ENCODE measurements around the gene CACNG7. TPM values are rescaled to one million over a fixed set of nuclear protein-coding genes. Genes with fewer than 3 reads are reported as not detected.

The CACNG7 gene
- polyA plus RNA-seq, 1 experiment: 8.6 TPM

- H3K4me3 ChIP-seq (ENCODE audit: low read depth, low read length): no peak overlapping the region
- H3K27ac ChIP-seq (ENCODE audit: low read depth, low read length): no peak overlapping the region
- H3K27me3 ChIP-seq (ENCODE audit: control insufficient read depth, insufficient read depth, low read length): peaks cover 16% of the 10 kb centered on the region
- no peak for DNase-seq (ENCODE audit: low read depth, low spot score)
- H3K9me3 ChIP-seq (ENCODE audit: control insufficient read depth, insufficient read depth, low read length): no peaks in the 10 kb centered on the region; the same call in 1 of the 2 replicates
- POLR2A ChIA-PET: no interaction called here
- TF ChIP-seq, protein P1, sequence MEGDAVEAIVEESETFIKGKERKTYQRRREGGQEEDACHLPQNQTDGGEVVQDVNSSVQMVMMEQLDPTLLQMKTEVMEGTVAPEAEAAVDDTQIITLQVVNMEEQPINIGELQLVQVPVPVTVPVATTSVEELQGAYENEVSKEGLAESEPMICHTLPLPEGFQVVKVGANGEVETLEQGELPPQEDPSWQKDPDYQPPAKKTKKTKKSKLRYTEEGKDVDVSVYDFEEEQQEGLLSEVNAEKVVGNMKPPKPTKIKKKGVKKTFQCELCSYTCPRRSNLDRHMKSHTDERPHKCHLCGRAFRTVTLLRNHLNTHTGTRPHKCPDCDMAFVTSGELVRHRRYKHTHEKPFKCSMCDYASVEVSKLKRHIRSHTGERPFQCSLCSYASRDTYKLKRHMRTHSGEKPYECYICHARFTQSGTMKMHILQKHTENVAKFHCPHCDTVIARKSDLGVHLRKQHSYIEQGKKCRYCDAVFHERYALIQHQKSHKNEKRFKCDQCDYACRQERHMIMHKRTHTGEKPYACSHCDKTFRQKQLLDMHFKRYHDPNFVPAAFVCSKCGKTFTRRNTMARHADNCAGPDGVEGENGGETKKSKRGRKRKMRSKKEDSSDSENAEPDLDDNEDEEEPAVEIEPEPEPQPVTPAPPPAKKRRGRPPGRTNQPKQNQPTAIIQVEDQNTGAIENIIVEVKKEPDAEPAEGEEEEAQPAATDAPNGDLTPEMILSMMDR (IDR thresholded peaks at IDR 0.05; ENCODE audit: low read depth, low read length): no peak
- CTCF ChIA-PET: no interaction called here
Observed at GRCh38 chr19:53892981-53893325, 16.1 kb upstream of the CACNG7 start.

- TF ChIP-seq, protein P1 (IDR thresholded peaks at IDR 0.05; ENCODE audit: low read depth, low read length): no peak
- ChIA-PET POLR2A (no interaction called here), CTCF (interaction anchor here (0.7 to 0.9 kb wide), 2 partner anchors 9 to 137 kb away, joined by 4 read pairs; no protein-coding TSS in a partner anchor)
- no peak for DNase-seq (ENCODE audit: low read depth, low spot score)
- H3K27ac ChIP-seq (ENCODE audit: low read depth, low read length): no peak overlapping the region
- peaks cover 17% of the 10 kb centered on the region for H3K27me3 ChIP-seq (ENCODE audit: control insufficient read depth, insufficient read depth, low read length)
- H3K9me3 ChIP-seq (ENCODE audit: control insufficient read depth, insufficient read depth, low read length): no peaks in the 10 kb centered on the region; the same call in 1 of the 2 replicates
- H3K4me3 ChIP-seq (ENCODE audit: low read depth, low read length): no peak overlapping the region
Observed at GRCh38 chr19:53894707-53895106, 14.4 kb upstream of the CACNG7 start.

DNA sequence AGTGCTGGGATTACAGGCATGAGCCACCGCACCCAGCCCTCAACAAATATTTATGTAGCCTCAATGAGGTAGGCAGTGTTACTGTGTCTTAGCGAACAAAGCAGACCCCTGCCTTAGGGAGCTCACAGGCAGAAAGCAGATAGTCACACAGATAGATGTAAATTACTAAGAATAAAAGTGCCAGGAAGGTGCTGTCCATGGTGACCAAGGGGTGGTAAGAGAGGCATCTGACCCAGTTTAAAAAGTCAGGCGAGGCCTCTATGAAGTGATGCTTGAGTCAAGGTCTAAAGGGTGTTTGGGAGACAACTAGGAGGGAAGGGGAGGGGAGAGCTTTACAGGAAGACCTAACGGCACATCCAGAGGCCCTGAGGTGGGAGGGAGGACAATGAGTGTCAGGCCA, 12.4 kb upstream of the CACNG7 start:
- POLR2A ChIA-PET: no interaction called here
- CTCF ChIA-PET: interaction anchor here (1.0 to 2.4 kb wide), 3 partner anchors 127 to 133 kb away, joined by 3 to 8 read pairs (median 6); no protein-coding TSS in a partner anchor
- no peaks in the 10 kb centered on the region; the same call in 1 of the 2 replicates for H3K9me3 ChIP-seq (ENCODE audit: control insufficient read depth, insufficient read depth, low read length)

GRCh38 chr19:53897459-53897858, 11.6 kb upstream of the CACNG7 start:
- Histone ChIP-seq H3K27ac (ENCODE audit: low read depth, low read length) (no peak overlapping the region), H3K4me3 (ENCODE audit: low read depth, low read length) (no peak overlapping the region), H3K27me3 (ENCODE audit: control insufficient read depth, insufficient read depth, low read length) (peaks cover 11% of the 10 kb centered on the region), H3K9me3 (ENCODE audit: control insufficient read depth, insufficient read depth, low read length) (no peaks in the 10 kb centered on the region; the same call in 1 of the 2 replicates)
- DNase-seq (ENCODE audit: low read depth, low spot score): no peak
- TF ChIP-seq, protein P1 (IDR thresholded peaks at IDR 0.05; ENCODE audit: low read depth, low read length): no peak
- POLR2A ChIA-PET: no interaction called here
- CTCF ChIA-PET: interaction anchor here (0.6 to 2.4 kb wide), 3 partner anchors 90 to 133 kb away, joined by 3 to 8 read pairs (median 6); no protein-coding TSS in a partner anchor

More for the DNA sequence above, 12.4 kb upstream of the CACNG7 start:
- H3K27ac ChIP-seq (ENCODE audit: low read depth, low read length): no peak overlapping the region
- TF ChIP-seq, protein P1 (IDR thresholded peaks at IDR 0.05; ENCODE audit: low read depth, low read length): no peak
- H3K4me3 ChIP-seq (ENCODE audit: low read depth, low read length): no peak overlapping the region
- DNase-seq (ENCODE audit: low read depth, low spot score): no peak
- peaks cover 17% of the 10 kb centered on the region for H3K27me3 ChIP-seq (ENCODE audit: control insufficient read depth, insufficient read depth, low read length)

GRCh38 chr19:53898166-53898565, 10.9 kb upstream of the CACNG7 start:
- Histone ChIP-seq H3K9me3 (ENCODE audit: control insufficient read depth, insufficient read depth, low read length) (no peaks in the 10 kb centered on the region; the same call in 1 of the 2 replicates), H3K4me3 (ENCODE audit: low read depth, low read length) (no peak overlapping the region), H3K27me3 (ENCODE audit: control insufficient read depth, insufficient read depth, low read length) (peaks cover 8% of the 10 kb centered on the region), H3K27ac (ENCODE audit: low read depth, low read length) (no peak overlapping the region)
- ChIA-PET CTCF (interaction anchor here (0.6 to 2.4 kb wide), 3 partner anchors 90 to 132 kb away, joined by 3 to 8 read pairs (median 6); no protein-coding TSS in a partner anchor), POLR2A (no interaction called here)
- TF ChIP-seq, protein P1 (IDR thresholded peaks at IDR 0.05; ENCODE audit: low read depth, low read length): no peak
- no peak for DNase-seq (ENCODE audit: low read depth, low spot score)
